HL-60 (cell line): ENCODE measurements around the gene PHACTR3.

Experiments used
- POLR2AphosphoS5 ChIP-seq: IDR thresholded peaks from 2 replicates; pipeline ENCODE4 v1.6.1; 2012; ENCODE audit warnings: low read depth
- TF ChIP-seq, protein P1 (sequence below): IDR thresholded peaks from one replicate; pipeline ENCODE4 v1.5.1; 2011; ENCODE audit warnings: low read length, control low read depth, inconsistent platforms; ENCODE audit not compliant: insufficient read depth
- TF ChIP-seq, protein P2 (sequence below): IDR thresholded peaks from 2 replicates; pipeline ENCODE4 v1.6.1; 2012; ENCODE audit warnings: low read depth; ENCODE audit not compliant: insufficient replicate concordance

DNA sequence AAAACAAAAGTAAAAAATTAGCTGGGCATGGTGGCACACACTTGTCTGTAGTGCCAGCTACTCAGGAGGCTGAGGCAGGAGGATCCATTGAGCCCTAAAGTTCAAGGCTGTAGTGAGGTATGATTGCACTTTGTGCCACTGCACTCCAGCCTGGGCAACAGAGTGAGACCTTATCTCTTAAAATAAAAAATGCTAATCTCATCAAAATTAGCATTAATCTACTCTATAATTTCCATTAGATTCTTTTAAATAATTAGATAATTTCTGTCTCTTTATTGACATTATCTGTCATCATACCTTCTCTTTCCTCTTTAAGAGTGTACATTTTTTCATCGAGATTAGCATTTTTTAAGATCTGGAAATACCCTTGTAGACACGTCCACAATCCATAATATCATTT lies 48.0 kb downstream of the PHACTR3 start:
- no peak for TF ChIP-seq POLR2AphosphoS5
- TF ChIP-seq, protein P1, sequence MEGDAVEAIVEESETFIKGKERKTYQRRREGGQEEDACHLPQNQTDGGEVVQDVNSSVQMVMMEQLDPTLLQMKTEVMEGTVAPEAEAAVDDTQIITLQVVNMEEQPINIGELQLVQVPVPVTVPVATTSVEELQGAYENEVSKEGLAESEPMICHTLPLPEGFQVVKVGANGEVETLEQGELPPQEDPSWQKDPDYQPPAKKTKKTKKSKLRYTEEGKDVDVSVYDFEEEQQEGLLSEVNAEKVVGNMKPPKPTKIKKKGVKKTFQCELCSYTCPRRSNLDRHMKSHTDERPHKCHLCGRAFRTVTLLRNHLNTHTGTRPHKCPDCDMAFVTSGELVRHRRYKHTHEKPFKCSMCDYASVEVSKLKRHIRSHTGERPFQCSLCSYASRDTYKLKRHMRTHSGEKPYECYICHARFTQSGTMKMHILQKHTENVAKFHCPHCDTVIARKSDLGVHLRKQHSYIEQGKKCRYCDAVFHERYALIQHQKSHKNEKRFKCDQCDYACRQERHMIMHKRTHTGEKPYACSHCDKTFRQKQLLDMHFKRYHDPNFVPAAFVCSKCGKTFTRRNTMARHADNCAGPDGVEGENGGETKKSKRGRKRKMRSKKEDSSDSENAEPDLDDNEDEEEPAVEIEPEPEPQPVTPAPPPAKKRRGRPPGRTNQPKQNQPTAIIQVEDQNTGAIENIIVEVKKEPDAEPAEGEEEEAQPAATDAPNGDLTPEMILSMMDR = no peak
- TF ChIP-seq, protein P2, sequence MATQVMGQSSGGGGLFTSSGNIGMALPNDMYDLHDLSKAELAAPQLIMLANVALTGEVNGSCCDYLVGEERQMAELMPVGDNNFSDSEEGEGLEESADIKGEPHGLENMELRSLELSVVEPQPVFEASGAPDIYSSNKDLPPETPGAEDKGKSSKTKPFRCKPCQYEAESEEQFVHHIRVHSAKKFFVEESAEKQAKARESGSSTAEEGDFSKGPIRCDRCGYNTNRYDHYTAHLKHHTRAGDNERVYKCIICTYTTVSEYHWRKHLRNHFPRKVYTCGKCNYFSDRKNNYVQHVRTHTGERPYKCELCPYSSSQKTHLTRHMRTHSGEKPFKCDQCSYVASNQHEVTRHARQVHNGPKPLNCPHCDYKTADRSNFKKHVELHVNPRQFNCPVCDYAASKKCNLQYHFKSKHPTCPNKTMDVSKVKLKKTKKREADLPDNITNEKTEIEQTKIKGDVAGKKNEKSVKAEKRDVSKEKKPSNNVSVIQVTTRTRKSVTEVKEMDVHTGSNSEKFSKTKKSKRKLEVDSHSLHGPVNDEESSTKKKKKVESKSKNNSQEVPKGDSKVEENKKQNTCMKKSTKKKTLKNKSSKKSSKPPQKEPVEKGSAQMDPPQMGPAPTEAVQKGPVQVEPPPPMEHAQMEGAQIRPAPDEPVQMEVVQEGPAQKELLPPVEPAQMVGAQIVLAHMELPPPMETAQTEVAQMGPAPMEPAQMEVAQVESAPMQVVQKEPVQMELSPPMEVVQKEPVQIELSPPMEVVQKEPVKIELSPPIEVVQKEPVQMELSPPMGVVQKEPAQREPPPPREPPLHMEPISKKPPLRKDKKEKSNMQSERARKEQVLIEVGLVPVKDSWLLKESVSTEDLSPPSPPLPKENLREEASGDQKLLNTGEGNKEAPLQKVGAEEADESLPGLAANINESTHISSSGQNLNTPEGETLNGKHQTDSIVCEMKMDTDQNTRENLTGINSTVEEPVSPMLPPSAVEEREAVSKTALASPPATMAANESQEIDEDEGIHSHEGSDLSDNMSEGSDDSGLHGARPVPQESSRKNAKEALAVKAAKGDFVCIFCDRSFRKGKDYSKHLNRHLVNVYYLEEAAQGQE = no peak
